ENCODE measurements around the gene MAD1L1. TPM values are rescaled to one million over a fixed set of nuclear protein-coding genes. Genes with fewer than 3 reads are reported as not detected.
A peak's percentile ranks its signal among the peaks of the same experiment; 100 is the strongest.

MAD1L1 gene
- total and polyA plus RNA-seq, 2 of the 8 experiments (the other 6 are each of a cell fraction or from before 2014, with no cell fraction given), result 40.4 to 44.6 TPM

- Histone ChIP-seq H4K91ac (replicated peaks; ENCODE audit: insufficient read length, low read length) (no peak overlapping the region), H3K23me2 (ENCODE audit: low read depth, low read length) (peaks cover 3% of the 10 kb centered on the region; the same call in 1 of the 2 replicates), H3K4ac (replicated peaks; ENCODE audit: insufficient read length, low read depth, low read length) (no peak overlapping the region), H3K18ac (ENCODE audit: extremely low read depth, low read length) (peak overlapping the region; percentile 71), H2AFZ (ENCODE audit: low read length) (no peak overlapping the region), H2BK5ac (ENCODE audit: low read depth, low read length) (peak overlapping the region; percentile 66; the same call in 1 of the 2 replicates), H3K4me3 (ENCODE audit: extremely low read depth in 1 of 4, insufficient read depth in 2 of 4, low read depth in 3 of 4, low read length in 4 of 4) (peak overlapping the region; percentile 84 to 100 (median 87)), H3K4me2 (ENCODE audit: insufficient read depth in 1 of 2, low read depth in 2 of 2, low read length in 2 of 2) (peak overlapping the region; percentile 92 to 94), H3K23ac (ENCODE audit: insufficient read length) (no peak overlapping the region), H3K36me3 (ENCODE audit: control insufficient read depth in 2 of 4, insufficient read depth in 4 of 4, low read length in 3 of 4) (peaks cover 3 to 16% (median 15%) of the 10 kb centered on the region in 4 experiments), H2BK12ac (ENCODE audit: low read depth, low read length) (no peak overlapping the region), H2AK5ac (ENCODE audit: low read depth, low read length) (no peak overlapping the region), H2BK120ac (replicated peaks; ENCODE audit: low read depth, low read length) (no peak overlapping the region), H4K5ac (ENCODE audit: insufficient read length, low read depth, low read length) (peak overlapping the region; percentile 39), H2BK15ac (ENCODE audit: low read length) (0 out of 2 replicates have a peak overlapping the region, but pooled peaks have one; percentile 25), H3K9me3 (ENCODE audit: insufficient read depth in 2 of 2, low read depth in 1 of 2, low read length in 1 of 2) (no peaks in the 10 kb centered on the region), H3K79me2 (ENCODE audit: control insufficient read depth in 1 of 2, insufficient read depth in 2 of 2, low read length in 2 of 2) (peaks cover 0 to 24% of the 10 kb centered on the region in 2 experiments; a peak in 2 of 4 replicates), H3K27me3 (replicated peaks in 1 of 4; ENCODE audit: control insufficient read depth in 3 of 4, extremely low read depth in 1 of 4, insufficient read depth in 3 of 4, low read length in 3 of 4) (no peaks in the 10 kb centered on the region; a peak in 1 of 7 replicates), H4K20me1 (replicated peaks in 1 of 2; ENCODE audit: control insufficient read depth in 1 of 2, insufficient read depth in 2 of 2, low read length in 2 of 2) (peaks cover 0 to 8% of the 10 kb centered on the region in 2 experiments), H3K4me1 (replicated peaks in 1 of 4; ENCODE audit: control insufficient read depth in 3 of 4, insufficient read depth in 4 of 4, low read length in 3 of 4) (peaks cover 0 to 16% (median 5%) of the 10 kb centered on the region in 4 experiments; a peak in 6 of 7 replicates), H3K9ac (replicated peaks in 1 of 4; ENCODE audit: extremely low read depth in 1 of 4, low read depth in 3 of 4, low read length in 3 of 4) (peak overlapping the region; percentile 80 to 86 (median 82)), H2BK20ac (ENCODE audit: low read length) (no peak overlapping the region), H4K8ac (ENCODE audit: extremely low read depth, insufficient read depth, low read length) (peak overlapping the region; percentile 51), H3K14ac (ENCODE audit: insufficient read length) (no peak overlapping the region), H3K56ac (replicated peaks; ENCODE audit: insufficient read length, low read depth, low read length) (no peak overlapping the region), H3K79me1 (ENCODE audit: low read depth, low read length) (0 out of 2 replicates have a peak, but pooled peaks cover 2% of the 10 kb centered on the region), H3K27ac (ENCODE audit: low read depth, low read length) (peak overlapping the region; percentile 76)
- no peak for FAIRE-seq
- POLR2A ChIA-PET (ENCODE audit: partially characterized antibody), result interaction anchor here (0.8 to 2.8 kb wide), 12 partner anchors 8 to 113 kb away, joined by 3 to 36 read pairs (median 4); partner anchors contain the start of gene MAD1L1
- TF ChIP-seq HDAC2 (IDR thresholded peaks at IDR 0.05; ENCODE audit: borderline replicate concordance in 1 of 2, low read depth in 2 of 2, low read length in 2 of 2), result 0 out of 4 replicates have a peak, but pooled peaks of 1 of the 2 experiments have one; percentile 11
- no peak for TF ChIP-seq CHD1 (IDR thresholded peaks at IDR 0.05; ENCODE audit: low read depth, low read length)
- CTCF ChIA-PET (ENCODE audit: partially characterized antibody), result interaction anchor here (0.6 to 1.3 kb wide), 2 partner anchors 19 to 61 kb away, joined by 3 read pairs; no protein-coding TSS in a partner anchor
- DNase-seq (ENCODE audit: low read depth in 1 of 2, low spot score in 2 of 2), result peak in 1 of 2 experiments; percentile 62
- 29% methylated on average over 21 of the region's 21 CpGs; no CpG with 5 or more reads in 1 of the 2 experiments for WGBS, 2 experiments (ENCODE audit: extremely low coverage in 1 of 2, insufficient coverage in 1 of 2, insufficient read length in 1 of 2, insufficient replicate concordance in 2 of 2, low coverage in 1 of 2, low lambda C conversion rate in 2 of 2, missing lambda C conversion rate in 1 of 2)
Observed at GRCh38 chr7:2242541-2243429, 10.0 kb upstream of the MAD1L1 start.
